GM04504 (cell line): ENCODE results near the gene PRIMA1.
"Not testable (repeated sequence)": the region's sequence is repeated elsewhere in the genome, so short reads cannot be mapped to it uniquely, and the experiment has no call there.

Experiments
- DNase-seq: peaks from one replicate; pipeline ENCODE4 v3.0.0-alpha.2; 2012; ENCODE audit warnings: low read depth

Gene PRIMA1, protein sequence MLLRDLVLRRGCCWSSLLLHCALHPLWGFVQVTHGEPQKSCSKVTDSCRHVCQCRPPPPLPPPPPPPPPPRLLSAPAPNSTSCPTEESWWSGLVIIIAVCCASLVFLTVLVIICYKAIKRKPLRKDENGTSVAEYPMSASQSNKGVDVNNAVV

DNA sequence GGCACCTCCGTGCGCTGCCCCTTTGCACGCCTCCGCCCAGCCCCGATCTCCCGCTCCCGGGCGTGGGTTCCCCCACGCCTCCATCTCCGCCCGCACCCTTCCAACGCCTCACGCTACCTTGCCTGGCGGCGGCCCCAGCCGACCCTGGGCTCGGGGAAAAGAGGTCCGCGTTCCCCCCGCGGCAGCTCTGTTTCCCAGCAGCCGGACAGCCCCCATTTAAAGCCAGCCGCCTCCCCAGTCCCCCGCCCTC lies at the start of gene PRIMA1:
TSS of gene PRIMA1 (minus strand) at position 193 of the 250 bp plus-strand sequence. CDS start 767 bp downstream, outside the sequence.
- DNase-seq, result no peak

DNA sequence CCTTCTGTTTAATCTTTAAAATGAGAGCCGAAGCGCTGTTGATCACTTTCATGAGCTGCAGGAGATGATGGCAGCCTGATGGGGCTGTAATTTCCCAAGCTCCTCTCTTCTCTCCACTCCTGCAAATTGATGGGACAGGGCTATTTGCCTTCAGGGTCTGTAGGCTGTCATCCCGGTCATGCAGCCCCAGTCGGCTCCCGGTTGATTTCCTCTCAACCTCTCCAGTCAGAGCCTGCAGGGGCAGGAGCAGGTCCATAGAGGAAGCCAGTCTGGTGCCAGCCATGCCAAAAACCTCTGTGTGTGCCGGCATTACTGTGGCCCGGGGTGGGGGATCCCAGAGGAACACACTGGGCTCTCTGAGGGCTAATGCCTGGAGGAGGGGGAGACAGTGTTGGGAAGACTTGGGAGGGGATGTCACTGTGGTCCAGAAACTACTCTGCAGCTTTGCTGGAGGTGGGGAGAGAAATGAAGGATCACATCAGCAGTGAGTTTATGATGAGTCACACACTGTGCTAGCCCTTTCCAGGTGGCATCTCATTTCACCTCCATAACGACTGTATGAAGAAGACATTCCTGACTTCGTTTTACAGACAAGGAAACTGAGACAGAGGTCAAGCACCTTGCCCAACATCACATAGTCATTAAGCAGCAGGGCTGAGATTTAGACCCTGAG lies 46.5 kb upstream of the PRIMA1 start:
- DNase-seq, result no peak

DNA sequence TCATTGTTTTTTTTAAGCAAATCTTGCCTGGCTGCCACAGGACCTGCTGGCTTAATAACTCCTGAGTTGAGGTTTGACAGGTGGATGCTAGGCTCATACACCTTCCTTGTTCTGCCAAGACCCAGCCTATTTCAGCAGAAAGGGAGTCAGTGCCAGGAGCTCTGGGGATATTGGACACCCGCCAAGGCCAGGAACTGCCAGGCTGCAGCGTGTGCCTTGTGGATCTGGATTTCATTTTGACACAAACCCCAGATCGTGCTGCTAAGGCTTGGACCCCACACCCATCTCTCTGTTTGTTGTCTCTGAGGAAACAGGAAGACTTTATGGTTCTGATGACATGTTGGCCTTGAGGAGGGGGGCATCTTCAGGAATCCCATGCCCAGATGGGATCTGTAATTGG lies 44.4 kb upstream of the PRIMA1 start:
- no peak for DNase-seq

DNA sequence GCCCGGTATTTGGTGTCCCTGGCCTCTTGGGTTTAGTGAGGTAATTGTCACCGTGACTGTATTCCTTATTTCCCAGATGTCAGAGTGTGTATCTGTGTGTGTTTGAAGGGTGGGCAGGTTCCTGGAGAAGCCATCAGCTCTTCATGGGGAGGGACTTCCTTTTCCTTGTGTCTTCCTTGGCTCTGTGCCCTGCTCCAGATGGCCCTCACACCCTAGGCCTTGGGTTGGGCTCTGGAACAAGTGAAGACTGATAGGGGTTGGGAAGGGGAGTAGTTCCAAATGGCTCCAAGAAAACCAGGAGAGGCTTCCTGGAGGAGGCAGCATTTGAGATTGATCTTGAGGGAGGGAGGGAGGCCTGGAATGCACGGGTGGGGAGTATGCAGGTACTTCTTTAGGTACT lies 43.8 kb upstream of the PRIMA1 start:
- DNase-seq, result no peak

DNA sequence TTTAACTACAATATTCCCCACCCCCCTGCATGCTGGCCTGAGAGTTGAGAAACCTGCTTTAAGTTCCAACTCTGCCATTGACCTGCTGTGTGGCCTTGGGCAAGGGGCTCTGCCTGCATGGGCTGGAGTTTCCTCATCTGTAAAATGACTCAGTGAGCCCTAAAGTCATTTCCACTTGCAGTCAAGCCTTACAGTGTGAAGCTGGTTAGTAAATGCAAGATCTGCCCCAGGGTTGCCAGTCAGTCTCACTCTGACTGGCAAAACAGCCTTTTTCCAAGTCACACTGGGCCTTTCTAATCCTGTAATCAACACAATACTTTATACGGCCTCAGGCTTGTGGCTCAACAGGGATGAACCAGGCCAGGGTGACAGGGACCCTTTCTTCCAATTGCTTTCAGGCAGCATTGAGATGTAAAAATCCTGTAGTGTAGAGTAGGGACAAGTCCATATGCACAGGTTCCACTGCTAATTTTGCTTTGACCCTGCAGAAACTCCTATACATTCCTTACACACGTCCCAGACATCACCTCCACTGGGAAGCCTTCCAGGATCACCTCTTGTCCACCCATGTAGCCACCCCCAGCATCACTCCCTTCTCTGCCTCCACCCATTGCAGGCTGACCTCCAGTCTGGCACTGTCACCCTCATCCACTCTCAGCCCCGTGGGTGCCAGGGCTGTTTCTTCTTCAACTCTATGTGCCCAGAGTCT lies 42.6 kb upstream of the PRIMA1 start:
- DNase-seq, result no peak

DNA sequence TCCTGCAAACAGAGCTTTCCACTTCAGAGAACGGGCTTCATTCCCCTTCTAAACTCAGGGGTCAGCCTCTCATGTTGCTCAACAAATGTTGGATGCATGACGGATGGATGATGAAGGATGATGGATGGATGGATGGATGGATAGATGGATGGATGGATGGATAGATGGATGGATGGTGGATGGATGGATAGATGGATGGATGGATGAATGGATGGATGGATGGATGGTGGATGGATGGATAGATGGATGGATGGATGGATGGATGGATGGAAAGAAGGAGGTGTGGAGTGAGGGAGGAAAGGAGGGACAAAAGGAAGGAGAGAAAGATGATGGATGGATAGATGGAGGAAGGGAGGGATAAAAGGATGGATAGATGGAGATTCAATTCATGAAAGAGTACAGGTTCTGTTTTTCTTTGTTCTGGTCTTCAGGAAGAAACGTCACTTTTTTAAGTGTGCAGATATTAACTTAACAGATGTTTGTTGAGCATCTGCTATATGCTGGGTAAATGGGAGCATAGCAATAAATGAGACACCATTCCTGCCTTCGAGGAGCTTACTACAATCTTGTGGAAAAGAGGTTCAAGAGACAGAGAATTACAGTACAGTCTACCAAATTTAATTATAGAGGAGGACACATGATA lies 41.7 kb upstream of the PRIMA1 start:
- no peak for DNase-seq

DNA sequence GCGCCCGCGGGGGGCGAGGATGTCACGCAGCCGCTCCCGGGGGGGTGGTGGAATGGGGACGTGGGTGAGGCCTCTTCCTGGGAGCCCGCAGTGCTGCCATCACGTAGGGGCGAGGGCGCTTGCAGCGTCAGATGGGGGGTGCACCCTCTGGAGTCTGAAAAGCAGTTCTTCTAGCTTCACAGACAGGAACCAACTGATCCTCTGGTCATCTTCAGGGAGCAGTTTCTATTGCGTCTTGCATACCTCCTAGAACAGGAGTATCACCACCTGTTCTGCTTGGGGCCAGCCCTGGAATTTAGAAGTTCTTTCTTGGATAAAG lies 36.9 kb upstream of the PRIMA1 start:
- DNase-seq, result no peak

DNA sequence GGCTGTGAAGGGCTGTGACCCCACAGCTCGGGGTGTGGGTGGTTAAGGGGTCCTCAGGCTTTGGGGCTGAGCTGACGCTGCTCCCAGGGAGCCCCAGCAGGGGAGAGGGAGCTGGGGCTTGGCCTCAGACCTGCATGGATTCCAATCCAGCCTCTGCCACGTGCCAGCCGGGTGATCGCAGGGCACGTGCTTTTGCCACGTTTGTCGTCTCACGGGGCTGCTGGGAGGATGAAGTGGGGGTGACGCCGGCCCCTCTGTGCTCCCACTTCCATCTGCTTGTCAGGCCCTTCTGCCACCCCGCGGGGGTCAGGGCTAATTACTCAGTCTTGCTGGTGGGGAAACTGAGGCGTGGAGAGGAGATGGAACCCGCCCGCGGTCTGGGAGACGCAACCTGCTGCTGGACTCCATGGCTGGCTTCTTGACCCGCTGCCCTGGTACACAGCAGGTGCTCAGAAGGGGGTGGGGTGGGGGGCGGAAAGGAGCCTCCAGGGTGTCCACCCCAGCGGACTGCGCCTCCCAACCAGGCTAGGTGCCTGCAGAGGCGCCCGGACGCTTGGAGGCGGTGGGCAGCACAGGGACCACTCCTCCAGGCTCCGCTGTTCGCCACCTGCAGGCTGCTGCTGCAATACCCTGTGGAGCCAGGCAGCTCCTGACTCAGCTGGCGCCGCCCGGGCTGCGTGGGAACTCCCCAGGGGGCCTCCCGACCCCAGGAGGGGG lies 36.4 kb upstream of the PRIMA1 start:
- DNase-seq, result no peak

DNA sequence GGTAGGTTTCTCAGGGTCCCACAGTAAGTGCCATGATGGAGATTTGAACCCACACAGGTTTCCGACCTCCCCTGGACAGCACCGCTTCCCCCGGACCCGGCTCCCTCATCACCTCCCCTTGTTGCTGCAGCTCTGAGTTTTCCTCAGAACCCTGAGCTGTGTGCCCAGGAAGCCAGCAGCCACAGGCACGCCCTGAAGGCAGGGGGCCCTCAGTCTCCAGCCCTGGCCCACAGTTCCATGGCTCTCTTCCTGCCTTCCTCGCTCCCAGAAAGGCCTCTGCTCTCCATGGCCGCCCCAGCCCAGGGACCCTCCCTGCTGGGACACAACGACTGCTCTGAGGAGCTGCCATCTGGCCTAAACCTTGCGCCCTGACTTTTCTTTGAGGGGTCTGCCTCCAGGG lies 35.8 kb upstream of the PRIMA1 start:
- DNase-seq, result no peak

DNA sequence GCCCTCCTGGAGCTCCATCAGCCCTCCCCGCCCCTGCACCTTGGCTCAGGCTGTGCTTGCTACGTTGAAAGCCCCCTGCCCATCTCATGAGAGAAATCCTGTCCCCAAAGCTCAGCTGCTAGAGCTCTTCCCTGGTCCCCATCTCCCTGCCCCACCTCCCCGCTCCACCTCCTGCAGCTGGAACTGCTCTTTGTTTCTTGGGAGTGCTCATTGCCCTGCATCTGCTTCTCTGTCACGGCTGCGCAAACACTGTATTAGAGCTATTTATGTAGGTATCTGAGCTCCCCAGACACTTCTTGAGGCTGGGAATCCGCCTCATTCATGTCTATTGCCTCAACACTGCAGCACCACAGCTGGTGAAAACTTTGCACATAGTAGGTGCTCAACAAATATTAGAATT lies 32.8 kb upstream of the PRIMA1 start:
- DNase-seq, result no peak

DNA sequence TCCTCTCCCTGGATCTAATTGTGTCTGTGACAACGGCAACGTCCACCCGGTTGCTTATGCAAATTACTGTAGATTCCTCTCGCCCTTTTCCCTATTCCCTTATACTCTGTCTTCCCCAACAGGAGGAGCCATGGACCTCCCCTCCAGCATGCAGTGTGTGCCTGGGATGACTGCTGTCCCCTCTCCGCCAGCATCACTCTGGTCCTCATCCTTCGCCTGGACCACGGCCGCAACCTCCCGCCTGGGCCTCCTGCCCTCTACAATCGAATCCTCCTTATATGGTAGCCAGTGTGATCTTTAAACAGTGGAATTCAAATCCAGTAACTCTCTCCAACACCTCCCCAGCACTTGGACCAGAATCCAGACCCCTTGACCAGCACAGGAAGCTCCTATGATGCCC lies 30.6 kb upstream of the PRIMA1 start:
- DNase-seq, result no peak

DNA sequence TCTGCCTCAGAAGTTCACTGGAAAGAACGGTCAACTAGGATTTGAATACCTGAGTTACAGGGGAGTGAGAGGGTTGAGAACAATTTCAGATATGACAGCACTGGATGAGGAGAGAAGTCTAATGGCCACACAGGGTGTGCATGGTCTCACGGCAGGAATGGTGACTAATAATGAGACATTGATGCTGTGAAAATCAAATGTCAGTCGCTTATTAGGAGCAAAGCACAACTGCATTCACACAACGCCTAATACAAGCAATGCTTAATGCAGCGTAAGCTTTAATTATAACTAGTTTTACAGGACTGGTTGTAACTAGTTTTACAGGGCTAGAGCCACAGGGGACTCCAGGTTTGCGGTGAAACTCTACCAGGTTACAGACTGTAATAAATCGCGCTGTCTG lies 23.4 kb upstream of the PRIMA1 start:
- DNase-seq, result no peak

DNA sequence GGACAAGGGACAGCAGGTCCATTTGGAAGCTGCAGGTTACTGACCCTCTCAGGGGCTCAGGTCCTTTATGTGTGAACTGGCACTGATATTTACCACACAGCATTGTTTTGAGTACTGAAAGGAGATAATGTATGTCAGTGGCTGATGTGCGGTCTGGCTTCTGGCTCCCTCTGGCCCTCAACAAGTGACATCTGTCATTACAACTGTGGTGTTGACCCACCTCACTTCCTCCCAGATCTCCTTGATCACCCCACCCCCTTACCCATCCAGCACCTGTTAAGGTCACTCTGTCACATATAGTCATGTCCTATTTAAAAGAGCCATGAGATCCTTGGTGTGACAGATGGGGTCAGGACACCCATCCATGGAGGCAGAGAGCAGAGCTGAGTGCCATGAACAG lies 22.7 kb upstream of the PRIMA1 start:
- DNase-seq, result no peak

DNA sequence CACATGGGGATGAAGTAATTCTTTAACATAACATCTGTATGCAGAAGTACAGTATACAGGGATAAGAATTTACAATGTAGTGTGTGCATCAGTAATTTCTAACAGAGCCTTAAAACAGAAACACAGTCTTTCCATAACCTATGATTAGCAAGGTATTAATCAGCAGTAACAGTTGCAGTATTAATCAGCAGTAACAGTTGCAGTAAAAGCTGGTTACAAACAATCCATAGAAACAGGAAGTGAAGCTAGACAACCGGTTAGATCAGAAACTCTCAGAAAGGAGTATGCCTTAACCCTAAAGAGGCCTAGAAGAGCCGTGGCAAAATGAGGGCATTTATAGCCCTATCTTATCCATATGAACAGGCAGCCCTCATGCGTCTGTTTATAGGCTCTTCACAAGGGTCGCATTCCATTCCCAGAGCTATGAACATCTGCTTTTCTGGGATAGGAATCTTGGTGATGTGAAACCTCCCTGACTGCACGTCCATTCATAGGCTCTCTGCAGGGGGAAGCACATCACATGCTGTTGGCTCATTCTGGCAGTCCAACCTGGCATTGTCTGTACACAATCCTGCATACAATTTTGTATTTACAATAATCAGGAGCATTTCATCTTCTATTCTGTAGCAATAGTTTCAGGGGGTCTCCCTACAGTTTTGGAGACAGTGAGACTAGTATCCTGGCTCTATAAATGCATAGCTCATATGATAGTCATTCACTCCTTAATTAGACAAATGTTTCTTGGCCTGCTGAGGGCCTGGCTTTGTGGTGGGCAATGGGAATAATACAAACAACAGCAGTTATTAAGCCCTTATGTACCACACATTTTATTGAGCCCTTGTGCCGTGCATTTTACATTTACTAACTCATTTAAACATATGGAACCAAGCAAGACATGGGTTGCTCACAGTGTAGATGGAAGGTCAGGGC lies 21.5 kb upstream of the PRIMA1 start:
- DNase-seq, result not testable (repeated sequence)

DNA sequence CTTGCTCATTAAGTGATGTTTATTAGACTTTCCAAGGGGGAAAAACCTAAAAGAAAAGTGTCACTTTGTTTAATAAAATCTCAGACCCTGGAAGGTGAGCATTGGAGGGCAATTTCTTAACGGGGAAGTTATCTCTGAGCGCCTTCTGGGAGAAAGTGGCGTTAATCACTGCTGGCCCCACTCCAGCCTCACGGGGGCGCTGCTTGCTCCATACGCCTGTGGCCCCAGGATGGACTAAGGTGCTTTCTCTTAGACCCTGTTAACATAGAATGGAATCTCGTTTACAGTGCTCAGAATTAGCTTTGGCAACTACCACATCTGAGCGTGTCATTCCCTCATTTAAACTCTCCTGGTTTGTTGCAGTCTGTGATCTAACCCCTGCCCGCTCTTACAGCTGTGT lies 16.4 kb upstream of the PRIMA1 start:
- DNase-seq, result no peak

DNA sequence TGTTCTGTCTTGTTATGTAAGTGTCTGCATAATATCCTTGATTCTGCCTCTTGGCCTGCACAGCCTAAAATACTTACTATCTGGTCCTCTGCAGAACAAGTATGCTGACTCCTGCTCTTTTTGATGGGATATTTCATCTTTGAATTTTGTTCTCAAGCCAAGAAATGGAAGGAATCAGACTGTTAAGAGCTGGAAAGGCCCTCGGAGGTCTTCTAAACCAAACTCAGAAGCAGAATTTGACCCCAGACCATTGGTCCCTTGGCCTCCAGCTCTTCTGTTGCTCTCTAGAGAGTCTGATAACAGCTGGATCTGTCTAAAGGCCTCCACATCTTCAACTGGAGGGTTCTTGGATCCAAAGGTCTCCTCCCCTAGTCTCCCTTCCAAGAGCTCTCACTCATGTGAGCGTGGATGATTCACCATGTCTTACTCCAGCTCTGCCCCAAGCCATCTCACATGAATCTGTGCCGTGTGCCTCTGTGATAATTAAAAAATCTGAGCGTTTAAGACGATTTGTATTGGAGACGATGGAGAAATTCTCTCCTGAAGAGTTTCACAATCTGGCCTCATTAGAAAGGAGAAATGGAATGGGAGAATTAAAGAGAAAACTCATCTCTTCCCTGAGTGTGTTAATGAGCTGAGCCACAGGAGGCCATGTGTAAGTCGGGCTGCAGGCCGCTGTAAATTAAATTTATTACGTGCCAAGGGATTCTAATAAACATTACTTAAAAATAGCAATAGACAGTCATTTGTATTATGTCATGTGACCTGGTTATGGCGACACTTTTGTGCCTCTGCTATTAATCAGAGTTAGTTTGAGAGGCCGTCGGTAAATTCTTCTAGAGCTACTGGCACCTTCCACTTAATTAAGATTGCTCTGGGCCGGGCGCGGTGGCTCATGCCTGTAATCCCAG lies 15.4 kb upstream of the PRIMA1 start:
- DNase-seq, result no peak

DNA sequence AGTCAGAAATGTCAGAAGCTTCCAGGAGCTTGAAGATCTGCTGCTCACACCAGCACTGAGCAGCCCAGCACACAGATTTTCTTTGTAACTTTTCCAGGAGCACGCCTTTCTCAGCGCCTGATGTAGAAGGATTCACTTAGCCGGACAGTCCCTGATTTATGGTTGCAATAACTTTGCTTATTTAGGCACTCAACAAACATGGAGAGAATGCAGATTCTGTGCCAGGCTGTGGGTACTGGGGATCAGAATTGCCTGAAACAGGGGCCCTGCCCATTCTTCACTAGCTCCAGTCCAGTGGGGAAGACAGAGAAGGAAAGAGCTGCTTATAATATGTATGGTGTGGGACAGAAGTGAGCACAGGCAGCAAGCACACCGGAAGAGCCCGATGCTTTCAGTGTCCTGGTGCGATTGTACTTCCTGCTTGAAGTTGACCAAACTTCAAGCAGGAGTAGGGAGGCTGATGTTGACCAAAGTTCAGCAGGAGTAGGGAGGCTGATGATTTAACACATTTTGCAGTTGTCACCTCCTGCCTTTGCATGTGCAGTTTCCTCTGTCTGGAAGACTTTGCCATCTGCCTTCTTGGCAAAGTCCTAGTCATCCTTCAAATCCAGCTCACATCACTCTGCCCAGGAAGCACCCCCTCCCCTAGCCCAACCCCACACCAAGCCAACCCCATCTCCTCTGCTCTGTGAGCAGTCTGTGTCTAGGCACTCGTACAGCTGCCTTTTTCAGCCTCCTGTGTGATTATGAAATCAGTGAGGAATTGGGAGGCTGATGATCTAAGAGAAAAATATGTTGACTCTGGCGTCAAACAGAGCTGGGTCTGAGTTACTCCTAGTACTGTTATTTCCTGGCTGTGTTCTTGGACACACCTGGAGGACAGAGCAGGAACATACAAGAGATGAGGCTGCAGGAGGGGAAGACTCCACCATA lies 12.0 kb upstream of the PRIMA1 start:
- no peak for DNase-seq

DNA sequence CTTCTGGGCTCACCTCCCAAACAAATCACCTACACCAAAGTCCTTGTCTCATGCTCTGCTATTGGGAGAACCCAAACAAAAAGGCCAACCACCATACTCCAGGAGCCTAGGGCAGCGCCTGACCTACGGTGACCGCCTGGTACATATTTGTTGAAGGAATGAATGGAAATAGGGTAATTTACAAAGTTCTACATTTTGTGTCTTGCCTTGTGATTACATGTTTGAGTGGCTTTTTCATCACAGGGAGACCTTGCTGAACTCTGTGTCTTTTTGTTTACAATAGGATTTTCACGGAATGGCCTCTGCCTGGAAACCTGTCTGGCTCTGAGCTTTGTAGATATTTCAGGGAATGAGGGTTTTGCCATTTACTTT lies 11.3 kb upstream of the PRIMA1 start:
- DNase-seq, result no peak

DNA sequence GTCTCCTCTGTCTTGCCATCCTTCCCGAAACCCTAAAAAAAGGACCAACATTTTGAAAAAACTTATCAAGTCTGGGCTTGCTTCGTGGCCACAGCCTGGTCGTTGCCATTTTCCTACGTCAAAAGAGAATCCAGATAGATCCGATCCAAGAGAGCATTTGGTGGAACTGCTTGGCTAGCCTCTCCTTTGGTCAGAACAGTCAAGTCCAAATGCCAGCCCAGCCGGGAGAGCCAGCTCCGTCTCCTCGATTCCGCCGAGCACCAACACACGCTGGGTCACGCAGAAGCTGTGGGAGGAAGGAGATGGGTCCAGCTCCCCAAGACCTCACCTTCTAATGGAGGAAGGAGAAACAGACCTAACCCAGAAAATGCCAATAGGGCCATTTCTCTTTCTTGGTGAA lies 9.3 kb upstream of the PRIMA1 start:
- no peak for DNase-seq

DNA sequence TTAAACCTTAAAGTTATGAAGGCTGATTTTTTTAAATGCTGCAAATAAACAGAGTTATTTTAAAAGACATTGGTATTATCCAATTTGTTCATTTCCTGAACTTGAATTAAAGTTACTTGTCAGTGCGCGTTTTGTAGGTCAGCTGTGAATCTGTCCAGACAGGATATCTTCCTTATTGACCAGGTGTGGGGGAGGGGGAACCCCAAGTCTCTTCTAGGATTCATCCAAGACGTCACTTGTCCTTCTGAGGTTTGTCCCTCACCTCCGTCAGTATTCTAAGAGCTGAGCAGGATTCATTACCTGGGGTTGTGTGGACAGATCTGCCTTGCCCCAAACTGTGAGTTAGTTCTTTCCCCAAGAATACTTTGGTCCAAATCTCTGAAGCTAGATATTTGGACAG lies 8.8 kb upstream of the PRIMA1 start:
- DNase-seq, result no peak
